Measurements from ENCODE around the gene VEGFD.

Gene VEGFD
- 0 to 0.99 (median 0.13) reads per million in 17 experiments for total RNA-seq

- no peak for DNase-seq
Observed at GRCh38 chrX:15384304-15384703, at the start of gene VEGFD. Gene VEGFD (minus strand): TSS chrX:15384413. CDS start chrX:15383946, 467 bp downstream.

DNA sequence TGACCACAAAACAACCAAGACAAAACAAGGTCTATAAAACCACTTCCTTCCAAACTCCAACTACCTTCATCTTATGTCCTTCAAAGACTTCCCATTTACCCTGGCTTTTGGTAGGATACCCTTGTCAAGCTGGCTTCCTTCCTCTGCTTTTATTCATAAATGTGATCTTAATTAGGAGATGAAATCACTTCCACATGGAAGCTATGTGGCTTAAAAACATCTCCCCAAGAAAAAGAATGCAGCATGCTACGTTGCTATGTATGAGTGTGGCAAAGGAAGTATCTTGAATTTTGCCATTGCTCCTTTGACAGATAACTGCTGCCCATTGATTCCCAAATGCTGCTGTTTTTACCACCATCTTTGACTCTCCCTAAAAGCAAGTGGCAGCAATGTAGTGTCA is 46.4 kb upstream of the VEGFD start:
- no peak for DNase-seq

DNA sequence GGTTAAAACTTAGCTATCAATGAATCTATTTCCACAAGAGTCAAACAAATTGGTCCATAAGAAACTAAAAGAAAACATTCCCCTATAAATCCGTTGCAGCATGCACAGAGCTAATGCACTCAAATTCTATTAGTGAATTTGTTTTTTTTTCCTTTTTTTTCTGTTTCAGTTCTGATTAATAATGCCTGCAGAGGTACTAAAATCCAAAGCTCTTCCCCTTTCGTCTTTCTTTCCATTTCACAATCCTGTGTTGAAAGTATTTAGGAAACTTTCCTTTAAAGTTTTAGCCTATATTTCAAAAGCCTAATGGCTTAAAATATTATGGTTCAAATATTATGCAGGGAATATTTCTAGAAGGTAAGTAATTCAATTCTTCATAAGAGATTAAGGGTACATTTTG is 45.9 kb upstream of the VEGFD start:
- peak in 2 of 4 experiments; percentile 10 to 35 for DNase-seq

- no peak for DNase-seq
Observed at GRCh38 chrX:15425024-15425423, 40.8 kb upstream of the VEGFD start.

GRCh38 chrX:15418707-15419181 is 34.5 kb upstream of the VEGFD start:
- no peak for DNase-seq

- no peak for DNase-seq
Observed at GRCh38 chrX:15418041-15418706, 34.0 kb upstream of the VEGFD start.

GRCh38 chrX:15416133-15416993 is 32.1 kb upstream of the VEGFD start:
- peak in 3 of 4 experiments; percentile 5 to 23 (median 22) for DNase-seq

GRCh38 chrX:15413101-15413500 is 28.9 kb upstream of the VEGFD start:
- no peak for DNase-seq

GRCh38 chrX:15410947-15411346 is 26.7 kb upstream of the VEGFD start:
- no peak for DNase-seq

GRCh38 chrX:15410430-15410829 is 26.2 kb upstream of the VEGFD start:
- DNase-seq, result no peak

DNA sequence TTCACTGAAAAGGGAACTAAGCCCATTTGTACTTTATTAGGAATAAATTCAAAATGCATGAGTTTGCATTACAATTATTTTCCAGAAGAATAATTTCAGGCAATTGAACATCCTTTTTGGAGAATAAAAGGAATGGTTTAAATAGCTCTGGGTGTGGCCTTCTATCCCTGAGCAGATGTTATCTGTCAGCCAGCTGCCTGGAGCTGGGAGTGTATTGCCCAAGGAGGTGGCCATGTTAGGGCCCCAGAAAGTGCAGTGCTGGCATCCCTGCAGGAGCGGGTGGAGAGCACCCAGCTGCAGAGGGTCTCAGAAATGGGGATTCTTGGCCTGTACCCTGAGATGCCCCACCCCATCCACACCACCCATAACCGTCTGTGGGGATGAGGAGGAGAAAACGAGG is 21.6 kb upstream of the VEGFD start:
- DNase-seq, result no peak

DNA sequence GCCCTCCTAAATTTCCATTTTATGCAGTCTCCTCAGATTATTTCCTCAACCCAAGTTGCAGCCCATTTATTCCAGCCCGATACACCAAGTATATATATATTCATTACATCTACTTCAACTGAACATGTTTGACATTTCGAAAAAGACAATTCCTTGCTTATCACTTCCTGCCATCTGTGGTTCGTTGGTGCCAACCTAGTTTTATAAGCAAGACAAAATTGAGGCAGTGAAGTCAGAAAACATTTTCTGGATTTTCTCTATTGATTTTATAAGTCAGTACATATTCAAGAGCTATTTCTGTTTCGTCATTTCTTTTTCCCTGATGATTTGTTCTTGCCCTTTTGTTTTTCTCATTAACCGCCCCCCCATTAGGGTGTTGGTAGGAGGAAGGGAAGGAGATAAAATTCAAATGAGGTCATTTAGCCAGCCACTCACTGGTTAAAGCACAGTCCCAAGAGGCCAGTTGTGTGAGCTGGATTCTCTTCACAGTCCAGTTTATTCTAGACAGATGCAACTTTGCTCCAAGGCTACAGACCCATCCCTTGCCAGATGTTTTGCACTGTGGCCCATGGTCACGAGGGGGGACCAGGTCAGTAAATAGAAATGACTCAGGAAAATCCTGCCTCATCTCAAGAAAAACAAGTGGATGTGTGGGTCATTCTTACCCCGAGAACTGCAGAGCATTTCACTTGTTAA is 20.3 kb upstream of the VEGFD start:
- peak in 2 of 4 experiments; percentile 1 to 3 for DNase-seq

- no peak for DNase-seq
Observed at GRCh38 chrX:15401378-15401777, 17.2 kb upstream of the VEGFD start.

- no peak for DNase-seq
Observed at GRCh38 chrX:15399962-15400391, 15.8 kb upstream of the VEGFD start.

GRCh38 chrX:15398874-15399273 is 14.7 kb upstream of the VEGFD start:
- no peak for DNase-seq

DNA sequence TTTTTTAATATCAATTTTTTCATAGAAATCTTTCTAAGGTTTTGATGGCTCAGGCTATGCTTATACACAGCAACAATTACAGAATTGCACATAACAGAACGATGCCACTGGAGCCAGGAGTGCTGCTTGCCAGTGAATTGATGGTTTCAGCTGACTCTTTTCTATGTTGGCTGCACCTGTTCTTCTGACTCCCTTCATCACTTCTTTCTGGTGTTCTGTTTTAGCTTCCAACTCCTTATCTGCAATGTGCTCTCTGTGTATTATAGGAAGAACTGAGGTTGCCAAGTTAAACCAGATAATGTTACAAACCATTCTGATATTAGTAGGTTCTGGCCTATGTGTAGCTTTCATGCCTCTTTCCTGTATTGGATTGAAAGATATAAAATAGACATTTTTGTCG is 11.6 kb upstream of the VEGFD start:
- DNase-seq, result no peak

- DNase-seq, result no peak
Observed at GRCh38 chrX:15391850-15392249, 7.6 kb upstream of the VEGFD start.

GRCh38 chrX:15382813-15383212 is 1.4 kb downstream of the VEGFD start:
- DNase-seq, result no peak

- no peak for DNase-seq
Observed at GRCh38 chrX:15376956-15377355, 7.3 kb downstream of the VEGFD start.

DNA sequence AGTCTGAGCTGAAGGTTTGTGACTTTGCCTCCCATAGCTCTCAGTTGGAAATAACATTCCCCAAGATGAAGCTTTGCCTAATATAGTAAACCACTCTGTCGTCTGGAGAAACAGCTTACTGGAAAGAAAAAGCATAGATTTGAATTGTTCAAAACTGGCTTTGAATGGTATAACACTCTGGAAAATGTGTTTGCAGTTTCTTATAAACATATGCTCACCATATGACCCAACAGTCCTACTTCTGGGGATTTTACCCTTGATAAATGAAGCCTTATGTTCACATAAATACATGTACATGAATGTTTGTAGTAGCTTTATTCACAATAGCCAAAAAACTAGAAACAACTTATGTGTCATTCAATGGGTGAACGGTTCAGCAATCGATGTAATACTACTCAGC is 10.2 kb downstream of the VEGFD start:
- DNase-seq, result no peak

- DNase-seq, result peak; percentile 37 to 70 (median 51)
Observed at GRCh38 chrX:15366506-15367352, 17.5 kb downstream of the VEGFD start.

DNA sequence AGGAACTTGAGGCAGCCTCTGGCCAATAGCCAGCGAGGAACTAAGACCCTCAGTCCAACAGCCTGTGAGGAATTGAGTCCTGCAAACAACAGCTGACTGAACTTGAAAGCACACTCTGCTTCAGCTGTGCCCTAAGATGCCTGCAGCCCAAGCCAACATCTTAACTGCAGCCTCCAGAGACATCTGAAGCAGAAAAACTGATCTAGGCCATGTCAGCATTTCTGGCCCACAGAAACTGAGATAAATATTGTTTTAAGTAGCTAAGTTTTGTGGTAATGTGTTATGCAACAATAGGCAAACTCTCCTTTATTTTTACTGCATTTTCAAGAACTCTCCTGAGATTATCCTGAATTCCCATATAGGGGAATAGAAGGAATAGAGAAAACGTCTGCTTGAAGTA is 24.5 kb downstream of the VEGFD start:
- DNase-seq, result no peak
